Body of pancreas (tissue), 4 donors: ENCODE results near the gene EEF1G. TPM values are rescaled to one million over a fixed set of nuclear protein-coding genes. Genes with fewer than 3 reads are reported as not detected.

Experiments used
- ATAC-seq: fragments of 150-250 bp; one replicate; pipeline ENCODE4 v1.9.1; 2016
- DNase-seq, 4 donors: peaks; one replicate each; pipeline ENCODE4 v3.0.0-alpha.2; 2019
- H3K27ac ChIP-seq, 4 donors: fragments of 200-600 bp; sonication (generic); 1 replicate in 3 of 4; 2 replicates in 1 of 4; pipeline versions ENCODE4 v1.5.1 to v1.6.1; 2016 to 2019; ENCODE audit warnings: mild to moderate bottlenecking in 1 of 4, mixed read lengths in 1 of 4, moderate library complexity in 1 of 4
- H3K27me3 ChIP-seq, 2 donors: fragments of 200-600 bp; sonication (generic); one replicate each; pipeline ENCODE4 v1.6.0; 2016; ENCODE audit warnings: mild to moderate bottlenecking in 1 of 2
- H3K36me3 ChIP-seq, 2 donors: fragments of 200-600 bp; sonication (generic); replicated peaks in 1 of 2; 2 replicates each; pipeline ENCODE4 v1.5.1; 2016; ENCODE audit warnings: low read depth in 2 of 2; ENCODE audit not compliant: insufficient read depth in 1 of 2
- H3K4me1 ChIP-seq: fragments of 200-600 bp; sonication (generic); one replicate; pipeline ENCODE4 v1.6.0; 2016
- H3K4me3 ChIP-seq, 2 donors: fragments of 200-600 bp; sonication (generic); 1 replicate in 1 of 2; 2 replicates in 1 of 2; pipeline ENCODE4 v1.5.1; 2016 to 2019
- H3K9me3 ChIP-seq, 3 donors: fragments of 200-600 bp; sonication (generic); 1 replicate in 2 of 3; 2 replicates in 1 of 3; pipeline ENCODE4 v1.5.1; 2016
- CTCF ChIP-seq, 7 experiments: fragments of 450-650 bp in 4 of 7; fragments of 200-600 bp in 3 of 7; sonication (generic) in 3 of 7; IDR thresholded peaks; one replicate each; pipeline ENCODE4 v1.5.1; 2016 to 2019; ENCODE audit warnings: antibody characterized with exemption in 7 of 7
- POLR2A ChIP-seq, 3 donors: fragments of 450-650 bp; IDR thresholded peaks; one replicate each; pipeline ENCODE4 v1.6.1; 2016; ENCODE audit warnings: antibody characterized with exemption in 3 of 3, mild to moderate bottlenecking in 2 of 3
- WGBS, 2 donors: methylation state at CpG; one replicate each; pipeline ENCODE4 v1.1.5; 2017; 5-methylcytosine and 5-hydroxymethylcytosine counted together
- intact Hi-C: fragments of 100-400 bp; cut with DNase I; formaldehyde crosslinking; loops from one replicate; pipeline ENCODE4 v1.15.1; 2023
- total RNA-seq, 2 donors: library from RNA; depleted of rRNA; stranded (reverse); fragments of >200 nt; gene quantifications; one replicate each; pipeline ENCODE4 v1.1.0, GENCODE V29; 2016

EEF1G gene
- total RNA-seq, 2 donors from 2014 or later = 893 to 1,161 TPM

GRCh38 chr11:62539238-62539925 lies 34.3 kb downstream of the EEF1G start:
- ATAC-seq (no peak), DNase-seq (peak in 3 of 4 donors; percentile 37 to 71 (median 49))
- Histone ChIP-seq H3K4me1 (peaks cover 52% of the 10 kb centered on the region), H3K27ac (peak overlapping the region in 3 of 4 donors; percentile 28 to 47 (median 43)), H3K27me3 (no peaks in the 10 kb centered on the region), H3K36me3 (peaks cover 0 to 4% of the 10 kb centered on the region in 2 donors), H3K4me3 (no peak overlapping the region), H3K9me3 (no peaks in the 10 kb centered on the region)
- TF ChIP-seq CTCF (IDR thresholded peaks at IDR 0.05) (no peak), POLR2A (IDR thresholded peaks at IDR 0.05) (no peak)
- intact Hi-C loops = no loop called here
- WGBS, 2 donors = 40 to 45% methylated on average over 7 to 13 of the region's 13 CpGs

DNA sequence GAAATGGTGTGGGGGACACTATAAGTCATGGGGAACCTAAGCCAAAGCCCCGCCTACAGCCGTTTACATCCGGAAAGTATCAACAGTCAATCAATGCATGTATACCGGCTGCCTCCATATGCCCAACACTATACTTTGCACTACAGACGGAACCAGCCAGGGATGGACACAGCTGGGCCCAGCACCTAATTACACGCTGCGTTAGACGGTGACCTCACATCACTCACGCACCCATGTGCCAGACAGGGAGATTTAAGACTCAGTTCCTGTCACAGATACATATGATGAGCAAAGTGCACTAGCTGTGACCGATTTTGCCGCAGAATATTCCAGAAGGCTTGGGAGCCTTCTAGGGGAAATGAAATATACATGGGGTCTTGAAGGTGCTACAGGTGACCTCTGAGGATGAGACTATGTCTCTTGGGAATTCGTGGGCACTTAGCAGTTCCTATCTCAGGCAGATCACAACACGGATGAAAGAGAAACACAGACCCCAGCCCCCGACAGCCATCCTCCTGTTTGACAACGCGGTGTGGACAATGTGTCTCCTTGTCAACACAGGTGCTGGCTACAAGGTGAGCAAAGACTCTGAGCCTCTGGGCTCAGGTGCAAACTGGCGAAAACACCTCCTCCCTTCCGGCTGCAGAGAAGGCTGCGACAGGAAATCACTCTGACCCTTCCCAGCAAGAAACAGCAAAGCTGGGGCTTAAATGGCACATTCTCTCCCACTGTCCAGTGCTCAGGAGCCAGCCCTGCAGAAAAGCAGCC lies 35.0 kb downstream of the EEF1G start:
- Histone ChIP-seq H3K27ac (peak overlapping the region in 2 of 4 donors; percentile 21 to 23), H3K4me3 (no peak overlapping the region), H3K9me3 (no peaks in the 10 kb centered on the region), H3K4me1 (peaks cover 45% of the 10 kb centered on the region), H3K27me3 (no peaks in the 10 kb centered on the region), H3K36me3 (peaks cover 4% of the 10 kb centered on the region in 2 donors)
- no peak for TF ChIP-seq CTCF (IDR thresholded peaks at IDR 0.05)
- TF ChIP-seq POLR2A (IDR thresholded peaks at IDR 0.05) = no peak
- ATAC-seq (no peak), DNase-seq (no peak)
- 76 to 83% methylated on average over 12 to 19 of the region's 19 CpGs for whole genome bisulfite sequencing, 2 donors
- intact Hi-C loops = no loop called here

DNA sequence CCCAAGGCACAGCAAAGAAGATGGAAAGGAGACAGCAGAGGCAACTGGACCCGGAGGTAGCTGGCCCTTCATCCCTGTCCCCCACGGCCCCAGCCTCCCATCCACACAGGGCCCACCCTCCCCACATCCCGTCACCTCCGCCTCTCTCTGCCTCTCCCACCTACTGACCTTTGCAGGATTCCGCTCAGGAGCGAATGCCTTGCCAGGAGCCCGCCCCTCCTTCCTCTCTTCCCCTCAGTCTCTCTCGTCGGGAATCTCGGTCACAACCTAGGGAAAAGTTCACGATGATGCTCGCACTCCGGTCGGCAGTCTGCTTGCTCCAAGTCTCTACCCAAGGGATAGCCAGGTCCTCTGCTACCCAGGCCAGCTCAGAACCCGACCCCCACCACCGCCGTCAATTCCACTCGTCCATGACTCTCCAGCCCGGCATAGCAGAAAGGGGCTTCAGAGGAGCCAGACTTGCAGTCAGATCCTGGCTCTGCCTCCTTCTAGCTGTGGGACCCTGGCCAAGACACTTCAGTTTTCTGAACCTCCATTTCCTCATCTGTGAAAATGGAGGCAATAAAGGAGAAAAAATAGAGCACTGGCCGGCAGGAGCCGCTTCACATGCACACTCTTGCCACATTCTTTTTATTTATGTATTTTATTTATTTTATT lies 37.3 kb downstream of the EEF1G start:
- no peak overlapping the region for H3K4me3 ChIP-seq
- ATAC-seq (no peak), DNase-seq (no peak)
- peaks cover 4 to 9% of the 10 kb centered on the region in 2 donors for H3K36me3 ChIP-seq
- H3K9me3 ChIP-seq = no peaks in the 10 kb centered on the region
- intact Hi-C loops = no loop called here
- TF ChIP-seq CTCF (IDR thresholded peaks at IDR 0.05) = no peak
- TF ChIP-seq POLR2A (IDR thresholded peaks at IDR 0.05) = no peak
- peaks cover 23% of the 10 kb centered on the region for H3K4me1 ChIP-seq
- H3K27ac ChIP-seq = no peak overlapping the region
- 51 to 66% methylated on average over 20 to 21 of the region's 21 CpGs for WGBS, 2 donors
- no peaks in the 10 kb centered on the region for H3K27me3 ChIP-seq

GRCh38 chr11:62535802-62536201 lies 37.9 kb downstream of the EEF1G start:
- no peak overlapping the region for H3K27ac ChIP-seq
- intact Hi-C loops = no loop called here
- no peak overlapping the region for H3K4me3 ChIP-seq
- H3K27me3 ChIP-seq = no peaks in the 10 kb centered on the region
- ATAC-seq (no peak), DNase-seq (no peak)
- TF ChIP-seq POLR2A (IDR thresholded peaks at IDR 0.05) = no peak
- no peak for TF ChIP-seq CTCF (IDR thresholded peaks at IDR 0.05)
- 77 to 83% methylated on average over 1 to 12 of the region's 12 CpGs for WGBS, 2 donors
- peaks cover 19% of the 10 kb centered on the region for H3K4me1 ChIP-seq
- H3K9me3 ChIP-seq = no peaks in the 10 kb centered on the region
- H3K36me3 ChIP-seq = peaks cover 4 to 9% of the 10 kb centered on the region in 2 donors
